Subcutaneous abdominal adipose tissue (tissue), 5 donors: Measurements from ENCODE around the gene SYDE1.
"Not testable (repeated sequence)": the region's sequence is repeated elsewhere in the genome, so short reads cannot be mapped to it uniquely, and the experiment has no call there.

ENCODE experiments used
- H3K27ac ChIP-seq: one replicate; pipeline ENCODE4 v1.7.0; 2013; ENCODE audit warnings: low read depth, mild to moderate bottlenecking, inconsistent platforms, low read length, moderate library complexity
- H3K27me3 ChIP-seq, 5 donors: one replicate each; pipeline ENCODE4 v1.7.0; 2013; ENCODE audit warnings: low read length in 5 of 5, inconsistent platforms in 1 of 5; ENCODE audit not compliant: control insufficient read depth in 5 of 5, insufficient read depth in 4 of 5
- H3K36me3 ChIP-seq, 5 donors: one replicate each; pipeline ENCODE4 v1.7.0; 2013; ENCODE audit warnings: low read length in 5 of 5; ENCODE audit not compliant: control insufficient read depth in 5 of 5, insufficient read depth in 5 of 5
- H3K4me1 ChIP-seq, 5 donors: one replicate each; pipeline ENCODE4 v1.7.0; 2013; ENCODE audit warnings: low read length in 5 of 5, mild to moderate bottlenecking in 3 of 5, moderate library complexity in 1 of 5; ENCODE audit not compliant: control insufficient read depth in 5 of 5, insufficient read depth in 5 of 5
- H3K4me3 ChIP-seq, 5 donors: one replicate each; pipeline ENCODE4 v1.7.0; 2013; ENCODE audit warnings: low read length in 5 of 5, low read depth in 1 of 5
- H3K9ac ChIP-seq, 5 donors: one replicate each; pipeline ENCODE4 v1.7.0; 2013; ENCODE audit warnings: low read length in 5 of 5, mild to moderate bottlenecking in 4 of 5, moderate library complexity in 3 of 5
- H3K9me3 ChIP-seq, 5 donors: one replicate each; pipeline ENCODE4 v1.7.0; 2013; ENCODE audit warnings: low read length in 5 of 5; ENCODE audit not compliant: control insufficient read depth in 5 of 5
- donor health status: healthy.
- donor health status: healthy.
- donor health status: healthy.
- donor health status: healthy.
- donor health status: healthy.

SYDE1 gene

GRCh38 chr19:15091918-15092753 is 15.1 kb upstream of the SYDE1 start:
- H3K9ac ChIP-seq: no peak overlapping the region
- H3K9me3 ChIP-seq: no peaks in the 10 kb centered on the region
- H3K27me3 ChIP-seq: peaks cover 7 to 9% (median 7%) of the 10 kb centered on the region in 5 donors
- H3K27ac ChIP-seq: no peak overlapping the region
- H3K4me3 ChIP-seq: no peak overlapping the region
- H3K4me1 ChIP-seq: peaks cover 0 to 10% (median 8%) of the 10 kb centered on the region in 5 donors
- no peaks in the 10 kb centered on the region for H3K36me3 ChIP-seq

DNA sequence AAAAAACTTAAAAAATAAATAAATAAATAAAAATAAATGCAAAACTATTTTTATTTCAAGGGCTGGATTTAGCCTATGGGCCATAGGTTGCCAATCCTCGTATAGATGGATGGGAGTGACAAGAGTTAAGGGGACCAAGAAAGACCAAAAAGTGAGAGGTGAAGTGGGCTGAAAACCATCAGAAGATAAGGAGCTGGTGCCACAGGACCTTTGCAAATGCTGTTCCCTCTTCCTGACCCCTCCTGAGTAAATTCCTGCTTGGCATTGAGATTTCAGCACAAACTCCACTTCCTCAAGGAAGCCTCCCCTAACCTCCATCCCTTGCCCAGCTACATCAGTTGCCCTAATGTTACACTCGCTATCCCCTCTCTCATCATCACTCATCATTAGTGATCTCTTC is 14.2 kb upstream of the SYDE1 start:
- Histone ChIP-seq H3K36me3 (no peaks in the 10 kb centered on the region), H3K27ac (no peak overlapping the region), H3K9me3 (no peaks in the 10 kb centered on the region), H3K27me3 (peaks cover 0 to under 1% (median 0%) of the 10 kb centered on the region in 5 donors), H3K9ac (no peak overlapping the region), H3K4me3 (no peak overlapping the region), H3K4me1 (peaks cover 0 to 10% (median 8%) of the 10 kb centered on the region in 5 donors)

GRCh38 chr19:15096223-15096622 is 11.0 kb upstream of the SYDE1 start:
- no peaks in the 10 kb centered on the region for H3K36me3 ChIP-seq
- H3K27me3 ChIP-seq: no peaks in the 10 kb centered on the region
- H3K27ac ChIP-seq: no peak overlapping the region
- no peaks in the 10 kb centered on the region for H3K9me3 ChIP-seq
- no peak overlapping the region for H3K4me3 ChIP-seq
- peaks cover 0 to 16% (median 10%) of the 10 kb centered on the region in 5 donors for H3K4me1 ChIP-seq
- no peak overlapping the region for H3K9ac ChIP-seq

DNA sequence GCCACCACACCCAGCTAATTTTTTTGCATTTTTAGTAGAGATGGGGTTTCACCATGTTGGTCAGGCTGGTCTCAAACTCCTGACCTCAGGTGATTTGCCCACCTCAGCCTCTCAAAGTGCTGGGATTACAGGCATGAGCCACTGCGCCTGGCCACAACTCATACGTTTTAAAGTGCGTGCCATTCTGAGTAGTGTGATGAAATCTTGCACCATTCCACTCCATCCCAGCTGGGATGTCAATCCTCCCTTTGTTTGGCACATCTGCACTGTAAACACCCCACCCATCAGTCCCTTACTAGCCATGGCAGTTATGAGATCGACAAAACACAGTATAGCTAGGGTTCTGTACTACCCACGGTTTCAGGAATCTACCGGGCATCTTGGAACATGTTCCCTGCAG is 9.2 kb upstream of the SYDE1 start:
- H3K4me1 ChIP-seq: peaks cover 0 to 14% (median 5%) of the 10 kb centered on the region in 5 donors
- H3K9ac ChIP-seq, H3K4me3 ChIP-seq, H3K27ac ChIP-seq, H3K36me3 ChIP-seq, H3K27me3 ChIP-seq, H3K9me3 ChIP-seq: not testable (repeated sequence)

DNA sequence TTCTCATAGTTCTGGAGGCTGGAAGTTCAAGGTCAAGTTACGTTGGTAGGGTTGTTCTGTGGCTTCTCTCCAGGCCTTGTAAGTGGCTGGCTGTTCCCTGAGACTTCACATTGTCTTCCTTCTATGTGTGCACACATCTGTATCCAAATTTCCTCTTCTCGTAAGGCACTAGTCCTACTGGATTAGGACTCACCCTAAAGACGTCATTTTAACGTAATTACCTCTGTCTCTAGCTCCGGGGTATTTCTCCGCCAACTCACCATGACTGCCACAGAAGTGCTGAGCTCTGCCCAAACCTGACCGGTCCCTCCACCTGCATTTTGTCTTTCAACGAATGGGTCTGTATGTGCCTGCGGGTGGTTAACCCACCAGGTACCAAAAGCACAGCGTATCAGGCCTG is 8.7 kb upstream of the SYDE1 start:
- Histone ChIP-seq H3K9me3 (peaks cover 0 to 2% (median 0%) of the 10 kb centered on the region in 5 donors), H3K36me3 (no peaks in the 10 kb centered on the region), H3K4me1 (peaks cover 0 to 14% (median 5%) of the 10 kb centered on the region in 5 donors), H3K4me3 (no peak overlapping the region), H3K9ac (no peak overlapping the region), H3K27ac (no peak overlapping the region), H3K27me3 (no peaks in the 10 kb centered on the region)

DNA sequence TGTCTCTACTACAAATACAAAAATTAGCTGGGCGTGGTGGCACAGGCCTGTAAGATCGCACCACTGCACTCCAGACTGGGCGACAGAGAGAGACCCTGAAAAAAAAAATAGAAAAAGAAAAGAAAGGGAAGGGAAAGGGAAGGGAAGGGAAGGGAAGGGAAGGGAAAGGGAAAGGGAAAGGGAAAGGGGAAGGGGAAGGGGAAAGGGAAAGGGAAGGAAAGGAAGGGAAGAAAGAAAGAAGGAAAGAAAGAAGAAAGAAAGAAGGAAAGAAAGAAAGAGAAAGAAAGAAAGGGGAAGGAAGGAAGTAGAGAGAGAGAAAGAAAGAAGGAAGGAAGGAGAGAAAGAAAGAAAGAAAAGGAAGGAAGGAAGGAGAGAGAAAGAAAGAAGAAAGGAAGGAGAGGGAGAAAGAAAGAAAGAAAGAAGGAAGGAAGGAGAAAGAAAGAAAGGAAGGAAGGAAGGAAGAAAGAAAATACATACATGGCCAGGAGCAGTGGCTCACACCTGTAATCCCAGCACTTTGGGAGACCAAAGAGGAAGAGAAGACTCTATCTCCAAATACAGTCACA is 8.1 kb upstream of the SYDE1 start:
- Histone ChIP-seq H3K9ac (no peak overlapping the region), H3K9me3 (peaks cover under 1 to 6% (median under 1%) of the 10 kb centered on the region in 5 donors), H3K4me3 (no peak overlapping the region), H3K36me3 (no peaks in the 10 kb centered on the region), H3K4me1 (peaks cover 0 to 14% (median 5%) of the 10 kb centered on the region in 5 donors), H3K27me3 (no peaks in the 10 kb centered on the region), H3K27ac (no peak overlapping the region)

GRCh38 chr19:15101479-15102082 is 5.6 kb upstream of the SYDE1 start:
- H3K9ac ChIP-seq: no peak overlapping the region

GRCh38 chr19:15104003-15104402 is 3.2 kb upstream of the SYDE1 start:
- Histone ChIP-seq H3K9ac (no peak overlapping the region), H3K4me1 (peaks cover 5 to 30% (median 19%) of the 10 kb centered on the region in 5 donors), H3K36me3 (peaks cover 0 to under 1% (median 0%) of the 10 kb centered on the region in 5 donors), H3K27me3 (no peaks in the 10 kb centered on the region), H3K27ac (no peak overlapping the region), H3K4me3 (no peak overlapping the region), H3K9me3 (peaks cover 3 to 11% (median 8%) of the 10 kb centered on the region in 5 donors)

More at GRCh38 chr19:15101479-15102082, 5.6 kb upstream of the SYDE1 start:
- Histone ChIP-seq H3K27ac (no peak overlapping the region), H3K4me3 (no peak overlapping the region), H3K36me3 (no peaks in the 10 kb centered on the region), H3K9me3 (peaks cover 3 to 11% (median 8%) of the 10 kb centered on the region in 5 donors), H3K4me1 (peaks cover 0 to 13% (median 2%) of the 10 kb centered on the region in 5 donors), H3K27me3 (no peaks in the 10 kb centered on the region)

GRCh38 chr19:15104411-15104810 is 2.8 kb upstream of the SYDE1 start:
- no peak overlapping the region for H3K27ac ChIP-seq
- no peak overlapping the region for H3K9ac ChIP-seq
- H3K27me3 ChIP-seq: no peaks in the 10 kb centered on the region
- H3K4me3 ChIP-seq: no peak overlapping the region
- peaks cover 3 to 11% (median 8%) of the 10 kb centered on the region in 5 donors for H3K9me3 ChIP-seq
- peaks cover 5 to 30% (median 19%) of the 10 kb centered on the region in 5 donors for H3K4me1 ChIP-seq
- peaks cover 0 to 4% (median 4%) of the 10 kb centered on the region in 5 donors for H3K36me3 ChIP-seq

DNA sequence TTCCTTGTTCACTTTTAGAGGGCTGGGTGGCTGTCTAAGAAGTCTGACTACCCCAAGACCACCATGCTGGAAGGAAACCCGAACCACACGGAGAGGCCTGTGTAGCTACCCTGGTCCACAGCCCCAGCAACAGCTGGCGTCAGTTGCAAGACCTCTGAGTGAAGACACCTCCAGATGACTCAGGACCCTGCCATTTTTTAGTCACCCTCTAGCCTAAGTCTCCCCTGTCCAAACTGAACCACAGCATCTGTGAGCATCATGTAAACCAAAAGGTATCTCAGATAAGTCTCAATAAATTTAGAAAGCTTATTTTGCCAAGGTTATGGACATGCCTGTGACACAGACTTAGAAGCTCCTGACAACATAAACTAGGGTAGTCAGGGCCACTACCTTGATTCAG is 2.2 kb upstream of the SYDE1 start:
- no peak overlapping the region for H3K4me3 ChIP-seq
- peaks cover 0 to 10% (median 6%) of the 10 kb centered on the region in 5 donors for H3K36me3 ChIP-seq
- no peak overlapping the region for H3K9ac ChIP-seq
- H3K9me3 ChIP-seq: peaks cover 3 to 11% (median 8%) of the 10 kb centered on the region in 5 donors
- H3K27me3 ChIP-seq: no peaks in the 10 kb centered on the region
- H3K27ac ChIP-seq: no peak overlapping the region
- peaks cover 5 to 30% (median 19%) of the 10 kb centered on the region in 5 donors for H3K4me1 ChIP-seq
